ENCODE data around the gene SRRM5. TPM values are rescaled to one million over a fixed set of nuclear protein-coding genes. Genes with fewer than 3 reads are reported as not detected.

Gene SRRM5
- total and polyA plus RNA-seq, 2 of the 13 experiments (the other 11 are each of a cell fraction or from before 2014, with no cell fraction given) = 0.11 to 0.16 TPM

DNA sequence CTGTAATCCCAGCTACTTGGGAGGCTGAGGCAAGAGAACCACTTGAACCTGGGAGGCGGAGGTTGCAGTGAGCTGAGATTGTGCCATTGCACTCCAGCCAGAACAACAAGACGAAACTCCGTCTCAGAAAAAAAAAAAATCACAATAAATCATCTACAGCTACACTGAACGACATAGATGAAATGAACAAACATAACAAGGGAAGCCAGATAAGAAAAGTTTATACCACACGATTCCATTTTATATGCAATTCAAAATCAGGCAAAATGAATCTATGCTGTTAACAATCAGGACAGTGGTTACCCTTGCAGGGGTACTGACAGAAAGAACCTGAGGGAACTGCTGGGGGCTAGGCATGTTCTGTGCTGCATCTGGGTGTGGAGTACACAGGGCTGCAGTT is 42.2 kb upstream of the SRRM5 start:
- no peak overlapping the region for H3K9ac ChIP-seq (ENCODE audit: insufficient read depth, low read depth, low read length)
- WGBS (ENCODE audit: low lambda C conversion rate) = 97% methylated on average over 5 of the region's 5 CpGs
- no peak overlapping the region for H3K4me3 ChIP-seq (replicated peaks in 1 of 3; ENCODE audit: insufficient read depth in 1 of 3, low read depth in 2 of 3, low read length in 3 of 3)
- H3K36me3 ChIP-seq (replicated peaks in 1 of 2; ENCODE audit: control insufficient read depth in 1 of 2, insufficient read depth in 2 of 2, low read length in 2 of 2) = peaks cover 1 to 4% of the 10 kb centered on the region in 2 experiments; a peak in 2 of 5 replicates
- H3K27me3 ChIP-seq (ENCODE audit: control insufficient read depth in 1 of 2, insufficient read depth in 2 of 2, low read length in 2 of 2) = no peaks in the 10 kb centered on the region; a peak in 1 of 5 replicates
- no peak overlapping the region for H3K27ac ChIP-seq (ENCODE audit: extremely low read length, insufficient read depth, low read length)
- intact Hi-C loops (cut with micrococcal nuclease; ENCODE audit: unreplicated experiment) = no loop called here
- H4K20me1 ChIP-seq (ENCODE audit: insufficient read depth, low read length) = no peaks in the 10 kb centered on the region
- no peak overlapping the region for H2AFZ ChIP-seq (ENCODE audit: low read length)
- in situ Hi-C loops (cut with HindIII; ENCODE audit: extremely low pct_ligation_motif_present, low pct_unique_long_range_greater_than_20kb) = no loop called here
- H3K4me1 ChIP-seq (ENCODE audit: insufficient read depth, low read length) = peaks cover 9% of the 10 kb centered on the region; the same call in 1 of the 2 replicates
- no peak for DNase-seq (ENCODE audit: low spot score)
- ChIA-PET CTCF (ENCODE audit: low intra/inter-chr PET ratio, low total read pairs) (no interaction called here), POLR2A (no interaction called here)
- H3K9me3 ChIP-seq (ENCODE audit: low read length) = no peaks in the 10 kb centered on the region
- no peak for FAIRE-seq
- no TSS peak for BruUV-seq (replicated peaks)
- H3K4me2 ChIP-seq (ENCODE audit: low read depth, low read length) = no peak overlapping the region
- peaks cover 3% of the 10 kb centered on the region for H3K79me2 ChIP-seq (ENCODE audit: insufficient read depth, low read length)
- no peak for ATAC-seq
- TF ChIP-seq ZKSCAN5 (CRISPR knock-in tag; IDR thresholded peaks at IDR 0.05) (no peak), ZNF550 (CRISPR knock-in tag; IDR thresholded peaks at IDR 0.05; ENCODE audit: borderline replicate concordance) (no peak), ZNF224 (CRISPR knock-in tag; IDR thresholded peaks at IDR 0.05) (no peak), PLRG1 (conservative IDR thresholded peaks at IDR 0.05) (no peak), NR1H2 (CRISPR knock-in tag; IDR thresholded peaks at IDR 0.05; ENCODE audit: borderline replicate concordance, low read depth) (no peak), BORCS8-MEF2B (CRISPR knock-in tag; IDR thresholded peaks at IDR 0.05) (no peak), ZNF558 (CRISPR knock-in tag; IDR thresholded peaks at IDR 0.05; ENCODE audit: borderline replicate concordance) (no peak), SCMH1 (CRISPR knock-in tag; IDR thresholded peaks at IDR 0.05; ENCODE audit: borderline replicate concordance) (no peak), CBFB (CRISPR knock-in tag; IDR thresholded peaks at IDR 0.05) (no peak), SAP130 (CRISPR knock-in tag; IDR thresholded peaks at IDR 0.05; ENCODE audit: low read depth) (no peak), STAT5B (CRISPR knock-in tag; IDR thresholded peaks at IDR 0.05) (no peak)
- TF ChIP-seq, protein P1, sequence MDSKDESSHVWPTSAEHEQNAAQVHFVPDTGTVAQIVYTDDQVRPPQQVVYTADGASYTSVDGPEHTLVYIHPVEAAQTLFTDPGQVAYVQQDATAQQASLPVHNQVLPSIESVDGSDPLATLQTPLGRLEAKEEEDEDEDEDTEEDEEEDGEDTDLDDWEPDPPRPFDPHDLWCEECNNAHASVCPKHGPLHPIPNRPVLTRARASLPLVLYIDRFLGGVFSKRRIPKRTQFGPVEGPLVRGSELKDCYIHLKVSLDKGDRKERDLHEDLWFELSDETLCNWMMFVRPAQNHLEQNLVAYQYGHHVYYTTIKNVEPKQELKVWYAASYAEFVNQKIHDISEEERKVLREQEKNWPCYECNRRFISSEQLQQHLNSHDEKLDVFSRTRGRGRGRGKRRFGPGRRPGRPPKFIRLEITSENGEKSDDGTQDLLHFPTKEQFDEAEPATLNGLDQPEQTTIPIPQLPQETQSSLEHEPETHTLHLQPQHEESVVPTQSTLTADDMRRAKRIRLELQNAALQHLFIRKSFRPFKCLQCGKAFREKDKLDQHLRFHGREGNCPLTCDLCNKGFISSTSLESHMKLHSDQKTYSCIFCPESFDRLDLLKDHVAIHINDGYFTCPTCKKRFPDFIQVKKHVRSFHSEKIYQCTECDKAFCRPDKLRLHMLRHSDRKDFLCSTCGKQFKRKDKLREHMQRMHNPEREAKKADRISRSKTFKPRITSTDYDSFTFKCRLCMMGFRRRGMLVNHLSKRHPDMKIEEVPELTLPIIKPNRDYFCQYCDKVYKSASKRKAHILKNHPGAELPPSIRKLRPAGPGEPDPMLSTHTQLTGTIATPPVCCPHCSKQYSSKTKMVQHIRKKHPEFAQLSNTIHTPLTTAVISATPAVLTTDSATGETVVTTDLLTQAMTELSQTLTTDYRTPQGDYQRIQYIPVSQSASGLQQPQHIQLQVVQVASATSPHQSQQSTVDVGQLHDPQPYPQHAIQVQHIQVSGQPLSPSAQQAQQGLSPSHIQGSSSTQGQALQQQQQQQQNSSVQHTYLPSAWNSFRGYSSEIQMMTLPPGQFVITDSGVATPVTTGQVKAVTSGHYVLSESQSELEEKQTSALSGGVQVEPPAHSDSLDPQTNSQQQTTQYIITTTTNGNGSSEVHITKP (CRISPR knock-in tag; IDR thresholded peaks at IDR 0.05; ENCODE audit: low read depth) = no peak
- TF ChIP-seq, protein P2, sequence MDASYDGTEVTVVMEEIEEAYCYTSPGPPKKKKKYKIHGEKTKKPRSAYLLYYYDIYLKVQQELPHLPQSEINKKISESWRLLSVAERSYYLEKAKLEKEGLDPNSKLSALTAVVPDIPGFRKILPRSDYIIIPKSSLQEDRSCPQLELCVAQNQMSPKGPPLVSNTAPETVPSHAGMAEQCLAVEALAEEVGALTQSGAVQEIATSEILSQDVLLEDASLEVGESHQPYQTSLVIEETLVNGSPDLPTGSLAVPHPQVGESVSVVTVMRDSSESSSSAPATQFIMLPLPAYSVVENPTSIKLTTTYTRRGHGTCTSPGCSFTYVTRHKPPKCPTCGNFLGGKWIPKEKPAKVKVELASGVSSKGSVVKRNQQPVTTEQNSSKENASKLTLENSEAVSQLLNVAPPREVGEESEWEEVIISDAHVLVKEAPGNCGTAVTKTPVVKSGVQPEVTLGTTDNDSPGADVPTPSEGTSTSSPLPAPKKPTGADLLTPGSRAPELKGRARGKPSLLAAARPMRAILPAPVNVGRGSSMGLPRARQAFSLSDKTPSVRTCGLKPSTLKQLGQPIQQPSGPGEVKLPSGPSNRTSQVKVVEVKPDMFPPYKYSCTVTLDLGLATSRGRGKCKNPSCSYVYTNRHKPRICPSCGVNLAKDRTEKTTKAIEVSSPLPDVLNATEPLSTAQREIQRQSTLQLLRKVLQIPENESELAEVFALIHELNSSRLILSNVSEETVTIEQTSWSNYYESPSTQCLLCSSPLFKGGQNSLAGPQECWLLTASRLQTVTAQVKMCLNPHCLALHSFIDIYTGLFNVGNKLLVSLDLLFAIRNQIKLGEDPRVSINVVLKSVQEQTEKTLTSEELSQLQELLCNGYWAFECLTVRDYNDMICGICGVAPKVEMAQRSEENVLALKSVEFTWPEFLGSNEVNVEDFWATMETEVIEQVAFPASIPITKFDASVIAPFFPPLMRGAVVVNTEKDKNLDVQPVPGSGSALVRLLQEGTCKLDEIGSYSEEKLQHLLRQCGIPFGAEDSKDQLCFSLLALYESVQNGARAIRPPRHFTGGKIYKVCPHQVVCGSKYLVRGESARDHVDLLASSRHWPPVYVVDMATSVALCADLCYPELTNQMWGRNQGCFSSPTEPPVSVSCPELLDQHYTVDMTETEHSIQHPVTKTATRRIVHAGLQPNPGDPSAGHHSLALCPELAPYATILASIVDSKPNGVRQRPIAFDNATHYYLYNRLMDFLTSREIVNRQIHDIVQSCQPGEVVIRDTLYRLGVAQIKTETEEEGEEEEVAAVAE (CRISPR knock-in tag; IDR thresholded peaks at IDR 0.05; ENCODE audit: borderline replicate concordance) = no peak
- TF ChIP-seq, protein P3, sequence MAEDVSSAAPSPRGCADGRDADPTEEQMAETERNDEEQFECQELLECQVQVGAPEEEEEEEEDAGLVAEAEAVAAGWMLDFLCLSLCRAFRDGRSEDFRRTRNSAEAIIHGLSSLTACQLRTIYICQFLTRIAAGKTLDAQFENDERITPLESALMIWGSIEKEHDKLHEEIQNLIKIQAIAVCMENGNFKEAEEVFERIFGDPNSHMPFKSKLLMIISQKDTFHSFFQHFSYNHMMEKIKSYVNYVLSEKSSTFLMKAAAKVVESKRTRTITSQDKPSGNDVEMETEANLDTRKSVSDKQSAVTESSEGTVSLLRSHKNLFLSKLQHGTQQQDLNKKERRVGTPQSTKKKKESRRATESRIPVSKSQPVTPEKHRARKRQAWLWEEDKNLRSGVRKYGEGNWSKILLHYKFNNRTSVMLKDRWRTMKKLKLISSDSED (CRISPR knock-in tag; IDR thresholded peaks at IDR 0.05) = no peak
- TF ChIP-seq, protein P4, sequence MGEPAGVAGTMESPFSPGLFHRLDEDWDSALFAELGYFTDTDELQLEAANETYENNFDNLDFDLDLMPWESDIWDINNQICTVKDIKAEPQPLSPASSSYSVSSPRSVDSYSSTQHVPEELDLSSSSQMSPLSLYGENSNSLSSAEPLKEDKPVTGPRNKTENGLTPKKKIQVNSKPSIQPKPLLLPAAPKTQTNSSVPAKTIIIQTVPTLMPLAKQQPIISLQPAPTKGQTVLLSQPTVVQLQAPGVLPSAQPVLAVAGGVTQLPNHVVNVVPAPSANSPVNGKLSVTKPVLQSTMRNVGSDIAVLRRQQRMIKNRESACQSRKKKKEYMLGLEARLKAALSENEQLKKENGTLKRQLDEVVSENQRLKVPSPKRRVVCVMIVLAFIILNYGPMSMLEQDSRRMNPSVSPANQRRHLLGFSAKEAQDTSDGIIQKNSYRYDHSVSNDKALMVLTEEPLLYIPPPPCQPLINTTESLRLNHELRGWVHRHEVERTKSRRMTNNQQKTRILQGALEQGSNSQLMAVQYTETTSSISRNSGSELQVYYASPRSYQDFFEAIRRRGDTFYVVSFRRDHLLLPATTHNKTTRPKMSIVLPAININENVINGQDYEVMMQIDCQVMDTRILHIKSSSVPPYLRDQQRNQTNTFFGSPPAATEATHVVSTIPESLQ (CRISPR knock-in tag; conservative IDR thresholded peaks at IDR 0.05) = no peak

All from HepG2 (cell line).